ENCODE data around the gene CEP135.
"Not testable (repeated sequence)": the region's sequence is repeated elsewhere in the genome, so short reads cannot be mapped to it uniquely, and the experiment has no call there.

CEP135 gene

GRCh38 chr4:56055027-56055977 is 106.6 kb downstream of the CEP135 start:
- Histone ChIP-seq H3K36me3 (ENCODE audit: insufficient read depth, low read length) (no peaks in the 10 kb centered on the region), H3K9ac (ENCODE audit: low read depth, low read length) (no peak overlapping the region), H3K9me3 (ENCODE audit: control insufficient read depth, insufficient read depth, low read length) (no peaks in the 10 kb centered on the region), H3K4me1 (ENCODE audit: insufficient read depth, low read length) (peaks cover 13% of the 10 kb centered on the region)

DNA sequence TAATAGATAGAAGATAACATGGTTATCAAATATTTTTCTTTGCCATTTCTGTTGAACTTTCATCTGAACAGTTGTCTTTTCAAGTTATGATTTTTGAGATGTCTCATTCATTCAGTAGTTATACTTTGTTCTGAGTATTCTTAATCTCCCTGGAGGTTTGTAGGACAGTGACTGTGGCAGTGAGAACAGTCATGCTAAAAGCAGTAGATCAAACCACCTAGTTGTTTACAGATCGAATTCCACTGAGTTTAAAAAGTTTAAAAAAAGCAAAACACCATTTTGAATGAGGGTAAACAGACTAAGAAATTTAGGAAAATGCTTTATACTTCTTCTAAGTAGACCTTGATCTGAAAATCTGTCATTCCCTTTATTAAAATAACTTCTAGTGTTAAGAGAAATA is 107.2 kb downstream of the CEP135 start:
- Histone ChIP-seq H3K9me3 (ENCODE audit: control insufficient read depth, insufficient read depth, low read length) (no peaks in the 10 kb centered on the region), H3K9ac (ENCODE audit: low read depth, low read length) (no peak overlapping the region), H3K4me1 (ENCODE audit: insufficient read depth, low read length) (peaks cover 13% of the 10 kb centered on the region), H3K36me3 (ENCODE audit: insufficient read depth, low read length) (no peaks in the 10 kb centered on the region)

DNA sequence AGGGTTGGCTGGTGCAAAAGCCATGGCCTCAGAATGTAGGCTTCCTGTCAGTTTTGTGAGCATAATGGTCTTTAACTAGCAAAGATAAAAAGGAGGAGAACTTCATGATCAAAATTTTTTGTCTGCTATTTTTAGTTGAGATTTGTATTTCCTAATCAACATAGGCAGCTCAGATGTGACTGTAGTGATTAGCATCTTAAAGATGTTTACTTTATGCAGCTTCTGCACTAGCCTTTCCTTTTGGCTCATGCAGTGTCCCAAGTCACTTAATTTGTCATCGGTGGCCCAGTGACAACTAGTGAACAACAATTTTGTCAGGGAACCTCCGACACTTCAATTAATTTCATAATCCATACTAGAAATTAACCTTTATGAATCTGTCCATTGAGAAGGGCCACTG is 109.8 kb downstream of the CEP135 start:
- Histone ChIP-seq H3K9ac (ENCODE audit: low read depth, low read length) (no peak overlapping the region), H3K4me1 (ENCODE audit: insufficient read depth, low read length) (peaks cover 13% of the 10 kb centered on the region), H3K36me3 (ENCODE audit: insufficient read depth, low read length) (no peaks in the 10 kb centered on the region), H3K9me3 (ENCODE audit: control insufficient read depth, insufficient read depth, low read length) (no peaks in the 10 kb centered on the region)

GRCh38 chr4:56060036-56060435 is 111.3 kb downstream of the CEP135 start:
- Histone ChIP-seq H3K36me3 (ENCODE audit: insufficient read depth, low read length) (no peaks in the 10 kb centered on the region), H3K9ac (ENCODE audit: low read depth, low read length) (no peak overlapping the region), H3K9me3 (ENCODE audit: control insufficient read depth, insufficient read depth, low read length) (no peaks in the 10 kb centered on the region), H3K4me1 (ENCODE audit: insufficient read depth, low read length) (peaks cover 10% of the 10 kb centered on the region)

DNA sequence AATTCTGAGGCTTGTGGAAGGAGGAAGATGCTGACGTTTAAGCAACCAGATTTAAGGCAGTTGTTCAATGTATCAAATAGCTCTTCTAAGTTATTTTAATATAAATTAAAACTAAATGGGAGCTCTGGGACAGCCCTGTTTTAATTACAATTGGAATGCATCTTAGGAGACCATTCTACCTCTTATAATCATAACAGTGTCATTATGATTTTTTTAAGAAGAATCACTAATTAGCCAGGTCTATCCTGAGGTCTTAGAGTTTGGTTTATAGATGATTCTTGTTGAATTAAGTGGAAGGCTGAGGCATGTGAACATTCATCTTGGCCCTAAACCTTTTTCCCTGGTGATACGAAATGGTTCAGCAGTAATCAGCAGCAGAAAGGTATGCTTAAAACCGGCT is 113.4 kb downstream of the CEP135 start:
- no peaks in the 10 kb centered on the region for H3K36me3 ChIP-seq (ENCODE audit: insufficient read depth, low read length)
- no peak overlapping the region for H3K9ac ChIP-seq (ENCODE audit: low read depth, low read length)
- no peaks in the 10 kb centered on the region for H3K9me3 ChIP-seq (ENCODE audit: control insufficient read depth, insufficient read depth, low read length)
- no peaks in the 10 kb centered on the region; the same call in 1 of the 2 replicates for H3K4me1 ChIP-seq (ENCODE audit: insufficient read depth, low read length)

- Histone ChIP-seq H3K9ac (ENCODE audit: low read depth, low read length) (no peak overlapping the region), H3K4me1 (ENCODE audit: insufficient read depth, low read length) (no peaks in the 10 kb centered on the region; the same call in 1 of the 2 replicates), H3K9me3 (ENCODE audit: control insufficient read depth, insufficient read depth, low read length) (no peaks in the 10 kb centered on the region), H3K36me3 (ENCODE audit: insufficient read depth, low read length) (no peaks in the 10 kb centered on the region)
Measured at GRCh38 chr4:56062526-56063145, 113.9 kb downstream of the CEP135 start.

GRCh38 chr4:56066493-56066892 is 117.7 kb downstream of the CEP135 start:
- H3K36me3 ChIP-seq (ENCODE audit: insufficient read depth, low read length): no peaks in the 10 kb centered on the region
- no peaks in the 10 kb centered on the region for H3K9me3 ChIP-seq (ENCODE audit: control insufficient read depth, insufficient read depth, low read length)
- H3K9ac ChIP-seq (ENCODE audit: low read depth, low read length): no peak overlapping the region
- H3K4me1 ChIP-seq (ENCODE audit: insufficient read depth, low read length): no peaks in the 10 kb centered on the region

- Histone ChIP-seq H3K36me3 (ENCODE audit: insufficient read depth, low read length) (no peaks in the 10 kb centered on the region), H3K9me3 (ENCODE audit: control insufficient read depth, insufficient read depth, low read length) (no peaks in the 10 kb centered on the region), H3K9ac (ENCODE audit: low read depth, low read length) (no peak overlapping the region), H3K4me1 (ENCODE audit: insufficient read depth, low read length) (no peaks in the 10 kb centered on the region)
Measured at GRCh38 chr4:56067826-56068225, 119.1 kb downstream of the CEP135 start.

DNA sequence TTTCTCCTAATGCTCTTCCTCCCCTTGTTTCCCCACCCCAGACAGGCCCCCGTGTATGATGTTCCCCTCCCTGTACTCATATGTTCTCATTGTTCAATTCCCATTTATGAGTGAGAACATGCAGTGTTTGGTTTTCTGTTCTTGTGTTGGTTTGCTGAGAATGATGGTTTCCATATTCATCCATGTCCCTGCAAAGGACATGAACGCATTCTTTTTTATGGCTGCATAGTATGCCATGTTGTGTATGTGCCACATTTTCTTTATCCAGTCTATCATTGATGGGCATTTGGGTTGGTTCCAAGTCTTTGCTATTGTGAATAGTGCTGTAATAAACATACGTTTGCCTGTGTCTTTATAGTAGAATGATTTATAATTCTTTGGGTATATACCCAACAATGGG is 124.0 kb downstream of the CEP135 start:
- not testable (repeated sequence) for H3K36me3 ChIP-seq (ENCODE audit: insufficient read depth, low read length); H3K4me1 ChIP-seq (ENCODE audit: insufficient read depth, low read length); H3K9ac ChIP-seq (ENCODE audit: low read depth, low read length); H3K9me3 ChIP-seq (ENCODE audit: control insufficient read depth, insufficient read depth, low read length)

DNA sequence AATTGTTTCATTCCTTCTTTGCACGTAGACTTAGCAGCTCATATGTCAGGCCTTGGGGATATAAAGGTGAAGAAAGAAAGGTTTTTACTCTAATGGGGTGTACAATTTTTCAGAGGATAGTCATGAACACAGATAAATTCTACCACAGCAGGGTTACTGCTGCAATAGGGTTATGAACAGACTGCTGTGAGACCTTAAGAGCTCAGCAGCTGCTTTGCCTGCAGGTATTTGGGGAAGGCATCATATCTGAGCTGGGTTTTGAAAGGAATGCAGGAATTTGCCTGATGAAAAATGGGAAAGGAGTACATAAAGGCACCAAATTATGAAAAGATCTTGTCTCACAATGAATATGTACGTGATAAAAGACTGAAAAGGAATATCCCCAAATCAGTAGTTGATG is 128.9 kb downstream of the CEP135 start:
- H3K4me1 ChIP-seq (ENCODE audit: insufficient read depth, low read length): no peaks in the 10 kb centered on the region
- no peak overlapping the region for H3K9ac ChIP-seq (ENCODE audit: low read depth, low read length)
- H3K36me3 ChIP-seq (ENCODE audit: insufficient read depth, low read length): no peaks in the 10 kb centered on the region
- no peaks in the 10 kb centered on the region; the same call in 1 of the 2 replicates for H3K9me3 ChIP-seq (ENCODE audit: control insufficient read depth, insufficient read depth, low read length)

- H3K9ac ChIP-seq (ENCODE audit: low read depth, low read length): no peak overlapping the region
- H3K4me1 ChIP-seq (ENCODE audit: insufficient read depth, low read length): no peaks in the 10 kb centered on the region
- no peaks in the 10 kb centered on the region; the same call in 1 of the 2 replicates for H3K9me3 ChIP-seq (ENCODE audit: control insufficient read depth, insufficient read depth, low read length)
- H3K36me3 ChIP-seq (ENCODE audit: insufficient read depth, low read length): no peaks in the 10 kb centered on the region
Measured at GRCh38 chr4:56078866-56079265, 130.1 kb downstream of the CEP135 start.

DNA sequence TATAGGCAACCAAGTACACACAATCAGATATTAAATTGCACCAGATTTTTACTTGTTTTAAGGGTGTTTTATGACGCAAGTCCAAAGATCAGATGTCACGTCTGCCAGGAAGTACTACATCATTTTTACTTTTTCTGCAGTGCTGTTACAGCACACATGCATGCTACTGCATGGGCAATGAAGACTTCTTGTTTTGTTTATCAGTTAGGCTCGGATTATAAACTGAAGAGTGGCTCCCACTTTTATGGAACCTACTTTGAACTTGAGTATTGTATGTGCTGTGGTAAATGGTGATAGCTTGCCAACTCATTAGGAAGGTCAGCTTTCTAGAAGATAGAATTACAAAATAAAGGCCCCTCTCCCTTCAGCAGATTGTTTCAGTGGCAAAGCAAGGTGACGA is 131.6 kb downstream of the CEP135 start:
- no peaks in the 10 kb centered on the region; the same call in 1 of the 2 replicates for H3K9me3 ChIP-seq (ENCODE audit: control insufficient read depth, insufficient read depth, low read length)
- 0 out of 2 replicates have a peak, but pooled peaks cover 5% of the 10 kb centered on the region for H3K4me1 ChIP-seq (ENCODE audit: insufficient read depth, low read length)
- H3K9ac ChIP-seq (ENCODE audit: low read depth, low read length): no peak overlapping the region
- no peaks in the 10 kb centered on the region for H3K36me3 ChIP-seq (ENCODE audit: insufficient read depth, low read length)

DNA sequence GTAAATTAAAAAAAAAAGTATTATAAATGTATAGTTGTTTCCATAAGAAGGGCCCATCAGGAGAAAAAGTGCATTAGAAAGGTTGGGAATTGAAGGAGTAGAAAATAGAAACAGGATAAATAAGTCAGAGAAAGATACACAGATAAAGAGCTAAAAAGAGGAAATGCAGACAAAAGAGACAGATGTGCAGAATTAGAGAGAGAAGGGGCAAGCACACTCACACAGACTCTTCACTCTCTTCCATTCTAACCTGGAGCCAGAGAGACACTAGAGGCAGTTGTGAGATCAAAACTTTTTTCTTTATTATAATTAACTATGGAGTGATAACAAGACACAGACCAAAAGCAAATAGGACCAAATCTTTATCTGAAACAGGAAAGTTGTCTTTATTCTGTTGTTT is 134.1 kb downstream of the CEP135 start:
- no peaks in the 10 kb centered on the region for H3K36me3 ChIP-seq (ENCODE audit: insufficient read depth, low read length)
- H3K9ac ChIP-seq (ENCODE audit: low read depth, low read length): no peak overlapping the region
- no peaks in the 10 kb centered on the region; the same call in 1 of the 2 replicates for H3K9me3 ChIP-seq (ENCODE audit: control insufficient read depth, insufficient read depth, low read length)
- peaks cover 16% of the 10 kb centered on the region for H3K4me1 ChIP-seq (ENCODE audit: insufficient read depth, low read length)
